ENCODE measurements around the gene SERPING1. TPM values are rescaled to one million over a fixed set of nuclear protein-coding genes. Genes with fewer than 3 reads are reported as not detected.
A peak's percentile ranks its signal among the peaks of the same experiment; 100 is the strongest.

Gene SERPING1
- total RNA-seq, 1 donor from 2014 or later, result 94.6 TPM

GRCh38 chr11:57597916-57598830 lies 688 bp downstream of the SERPING1 start:
- peak; percentile 86 for DNase-seq
- H3K27me3 ChIP-seq (ENCODE audit: low read depth), result peaks cover 24% of the 10 kb centered on the region
- no peaks in the 10 kb centered on the region for H3K9me3 ChIP-seq (replicated peaks)
- peak overlapping the region; percentile 70 for H3K4me3 ChIP-seq
- H3K4me1 ChIP-seq, result peaks cover 27% of the 10 kb centered on the region
- H3K27ac ChIP-seq (replicated peaks), result peak overlapping the region; percentile 93
- intact Hi-C loops (cut with micrococcal nuclease), result no loop called here
- H3K36me3 ChIP-seq, result peaks cover 14% of the 10 kb centered on the region
- TF ChIP-seq, protein P1, sequence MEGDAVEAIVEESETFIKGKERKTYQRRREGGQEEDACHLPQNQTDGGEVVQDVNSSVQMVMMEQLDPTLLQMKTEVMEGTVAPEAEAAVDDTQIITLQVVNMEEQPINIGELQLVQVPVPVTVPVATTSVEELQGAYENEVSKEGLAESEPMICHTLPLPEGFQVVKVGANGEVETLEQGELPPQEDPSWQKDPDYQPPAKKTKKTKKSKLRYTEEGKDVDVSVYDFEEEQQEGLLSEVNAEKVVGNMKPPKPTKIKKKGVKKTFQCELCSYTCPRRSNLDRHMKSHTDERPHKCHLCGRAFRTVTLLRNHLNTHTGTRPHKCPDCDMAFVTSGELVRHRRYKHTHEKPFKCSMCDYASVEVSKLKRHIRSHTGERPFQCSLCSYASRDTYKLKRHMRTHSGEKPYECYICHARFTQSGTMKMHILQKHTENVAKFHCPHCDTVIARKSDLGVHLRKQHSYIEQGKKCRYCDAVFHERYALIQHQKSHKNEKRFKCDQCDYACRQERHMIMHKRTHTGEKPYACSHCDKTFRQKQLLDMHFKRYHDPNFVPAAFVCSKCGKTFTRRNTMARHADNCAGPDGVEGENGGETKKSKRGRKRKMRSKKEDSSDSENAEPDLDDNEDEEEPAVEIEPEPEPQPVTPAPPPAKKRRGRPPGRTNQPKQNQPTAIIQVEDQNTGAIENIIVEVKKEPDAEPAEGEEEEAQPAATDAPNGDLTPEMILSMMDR (IDR thresholded peaks at IDR 0.05; ENCODE audit: borderline replicate concordance), result no peak

GRCh38 chr11:57598831-57599155 lies 1.3 kb downstream of the SERPING1 start:
- no peak for DNase-seq
- H3K27ac ChIP-seq (replicated peaks), result peak overlapping the region; percentile 93
- H3K4me1 ChIP-seq, result peaks cover 27% of the 10 kb centered on the region
- H3K27me3 ChIP-seq (ENCODE audit: low read depth), result peaks cover 24% of the 10 kb centered on the region
- intact Hi-C loops (cut with micrococcal nuclease), result no loop called here
- TF ChIP-seq, protein P1 (IDR thresholded peaks at IDR 0.05; ENCODE audit: borderline replicate concordance), result no peak
- H3K4me3 ChIP-seq, result peak overlapping the region; percentile 70
- peaks cover 16% of the 10 kb centered on the region for H3K36me3 ChIP-seq
- H3K9me3 ChIP-seq (replicated peaks), result no peaks in the 10 kb centered on the region

- H3K4me3 ChIP-seq, result peak overlapping the region; percentile 70
- H3K36me3 ChIP-seq, result peaks cover 16% of the 10 kb centered on the region
- DNase-seq, result no peak
- H3K27me3 ChIP-seq (ENCODE audit: low read depth), result peaks cover 26% of the 10 kb centered on the region
- TF ChIP-seq, protein P1 (IDR thresholded peaks at IDR 0.05; ENCODE audit: borderline replicate concordance), result no peak
- peak overlapping the region; percentile 93 for H3K27ac ChIP-seq (replicated peaks)
- peaks cover 32% of the 10 kb centered on the region for H3K4me1 ChIP-seq
- no peaks in the 10 kb centered on the region for H3K9me3 ChIP-seq (replicated peaks)
- intact Hi-C loops (cut with micrococcal nuclease), result no loop called here
These were observed 1.9 kb downstream of the SERPING1 start for GRCh38 chr11:57599381-57599780.

DNA sequence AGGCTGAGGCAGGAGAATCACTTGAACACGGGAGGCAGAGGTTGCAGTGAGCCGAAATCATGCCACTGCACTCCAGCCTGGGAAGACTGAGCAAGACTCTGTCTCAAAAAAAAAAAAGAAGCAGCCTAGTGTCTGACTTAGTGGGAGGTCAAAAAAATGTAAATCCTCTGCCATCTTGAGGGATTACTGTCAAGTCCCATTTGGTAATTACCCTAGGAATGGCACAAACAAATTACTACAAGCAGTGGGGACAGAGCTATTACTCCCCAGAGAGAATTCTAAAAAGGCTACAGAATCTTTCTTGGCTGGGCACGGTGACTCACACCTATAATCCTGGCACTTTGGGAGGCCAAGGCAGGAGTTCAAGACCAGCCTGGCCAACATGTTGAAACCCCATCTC lies 3.8 kb downstream of the SERPING1 start:
- intact Hi-C loops (cut with micrococcal nuclease), result no loop called here
- peaks cover 34% of the 10 kb centered on the region for H3K4me1 ChIP-seq
- peaks cover 27% of the 10 kb centered on the region for H3K27me3 ChIP-seq (ENCODE audit: low read depth)
- no peaks in the 10 kb centered on the region for H3K9me3 ChIP-seq (replicated peaks)
- TF ChIP-seq, protein P1 (IDR thresholded peaks at IDR 0.05; ENCODE audit: borderline replicate concordance), result no peak
- H3K27ac ChIP-seq (replicated peaks), result no peak overlapping the region
- no peak overlapping the region for H3K4me3 ChIP-seq
- DNase-seq, result no peak
- peaks cover 30% of the 10 kb centered on the region for H3K36me3 ChIP-seq

DNA sequence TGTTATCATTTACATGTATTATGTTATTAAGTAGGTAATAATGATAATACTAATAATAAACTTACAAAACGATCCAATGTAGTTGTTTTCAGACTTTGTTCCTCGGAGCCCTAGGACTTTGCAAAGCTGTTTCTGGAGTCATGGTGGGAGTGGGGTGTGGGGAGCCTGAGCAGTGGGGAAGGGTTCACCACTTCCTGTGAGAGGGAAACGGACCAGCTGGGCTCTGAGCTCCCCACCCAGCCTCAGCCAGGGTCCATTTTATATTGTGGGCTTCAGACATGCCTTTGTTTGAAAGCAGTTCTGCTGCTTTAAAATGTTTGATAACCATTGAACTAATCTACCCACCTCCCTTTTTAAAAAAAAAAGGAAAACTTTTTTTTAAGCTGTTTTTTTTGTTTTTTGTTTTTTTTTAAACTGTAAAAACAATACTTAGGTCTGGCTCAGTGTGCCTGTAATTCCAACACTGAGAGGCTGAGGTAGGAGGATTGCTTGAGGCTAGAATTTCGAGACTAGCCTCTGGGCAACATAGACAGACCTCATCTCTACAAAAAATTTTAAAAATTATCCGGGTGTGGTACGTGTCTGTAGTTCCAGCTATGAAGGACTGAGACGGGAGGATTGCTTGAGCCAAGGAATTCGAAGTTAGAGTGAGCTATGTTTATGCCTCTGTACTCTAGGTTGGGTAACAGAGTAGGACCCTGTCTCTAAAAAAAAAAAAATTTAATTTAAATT lies 7.0 kb downstream of the SERPING1 start:
- DNase-seq, result no peak
- H3K4me3 ChIP-seq, result no peak overlapping the region
- peaks cover 10% of the 10 kb centered on the region for H3K27me3 ChIP-seq (ENCODE audit: low read depth)
- H3K36me3 ChIP-seq, result peaks cover 59% of the 10 kb centered on the region
- no peaks in the 10 kb centered on the region for H3K9me3 ChIP-seq (replicated peaks)
- TF ChIP-seq, protein P1 (IDR thresholded peaks at IDR 0.05; ENCODE audit: borderline replicate concordance), result no peak
- intact Hi-C loops (cut with micrococcal nuclease), result no loop called here
- no peak overlapping the region for H3K27ac ChIP-seq (replicated peaks)
- peaks cover 9% of the 10 kb centered on the region for H3K4me1 ChIP-seq
